ENCODE measurements around the gene SRC.

SRC gene

GRCh38 chr20:37357481-37358365 lies 11.8 kb downstream of the SRC start:
- in situ Hi-C loops (cut with HindIII; ENCODE audit: low sequenced_read_pairs) = no loop called here
- DNase-seq (ENCODE audit: low read depth) = no peak
- no peak overlapping the region for H3K4me3 ChIP-seq (ENCODE audit: low read depth, low read length)
- TF ChIP-seq CTCF (IDR thresholded peaks at IDR 0.05; ENCODE audit: low read depth, low read length, missing control alignments) = no peak

GRCh38 chr20:37358366-37359150 lies 12.6 kb downstream of the SRC start:
- no peak for DNase-seq (ENCODE audit: low read depth)
- H3K4me3 ChIP-seq (ENCODE audit: low read depth, low read length) = no peak overlapping the region
- in situ Hi-C loops (cut with HindIII; ENCODE audit: low sequenced_read_pairs) = no loop called here
- no peak for TF ChIP-seq CTCF (IDR thresholded peaks at IDR 0.05; ENCODE audit: low read depth, low read length, missing control alignments)

DNA sequence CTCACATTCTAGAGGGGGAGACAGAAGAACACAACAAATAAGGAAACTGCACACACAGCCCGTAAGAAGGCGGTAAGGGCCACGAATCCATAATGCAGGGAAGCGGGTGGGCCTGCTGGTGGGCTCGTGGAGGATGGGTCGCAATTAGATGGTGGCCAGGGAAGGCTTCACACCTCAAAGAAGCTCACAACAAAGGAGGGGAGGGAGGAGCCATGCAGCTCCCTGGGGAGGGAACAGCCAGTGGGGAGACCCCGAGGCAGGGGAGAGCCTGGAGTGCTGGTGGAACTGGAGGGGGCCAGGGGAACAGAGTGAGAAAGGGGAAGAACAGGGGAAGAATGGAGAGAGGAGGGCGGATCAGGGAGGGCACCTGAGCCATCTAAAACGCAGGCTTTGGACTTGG lies 13.4 kb downstream of the SRC start:
- in situ Hi-C loops (cut with HindIII; ENCODE audit: low sequenced_read_pairs) = no loop called here
- no peak overlapping the region for H3K4me3 ChIP-seq (ENCODE audit: low read depth, low read length)
- no peak for DNase-seq (ENCODE audit: low read depth)
- no peak for TF ChIP-seq CTCF (IDR thresholded peaks at IDR 0.05; ENCODE audit: low read depth, low read length, missing control alignments)

DNA sequence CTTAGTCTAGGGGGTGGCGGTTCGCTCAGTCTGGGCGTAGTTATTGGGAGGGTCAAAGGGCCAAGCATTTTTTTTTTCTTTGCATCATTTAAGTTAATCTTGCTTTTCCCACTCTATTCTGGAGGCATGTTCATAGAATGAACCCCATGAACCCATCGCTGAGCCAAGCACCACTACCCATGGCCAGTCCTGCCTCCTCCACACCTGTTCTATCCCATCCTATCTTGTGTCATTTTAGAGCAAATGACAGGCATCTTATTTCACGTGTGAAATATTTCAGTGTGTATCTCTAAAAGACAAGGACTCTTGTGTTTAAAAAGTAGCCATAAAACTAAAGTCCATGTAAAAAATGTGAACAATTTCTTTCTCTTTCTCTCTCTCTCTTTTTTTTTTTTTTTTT lies 13.9 kb downstream of the SRC start:
- DNase-seq (ENCODE audit: low read depth) = no peak
- TF ChIP-seq CTCF (IDR thresholded peaks at IDR 0.05; ENCODE audit: low read depth, low read length, missing control alignments) = no peak
- no peak overlapping the region for H3K4me3 ChIP-seq (ENCODE audit: low read depth, low read length)
- in situ Hi-C loops (cut with HindIII; ENCODE audit: low sequenced_read_pairs) = no loop called here

DNA sequence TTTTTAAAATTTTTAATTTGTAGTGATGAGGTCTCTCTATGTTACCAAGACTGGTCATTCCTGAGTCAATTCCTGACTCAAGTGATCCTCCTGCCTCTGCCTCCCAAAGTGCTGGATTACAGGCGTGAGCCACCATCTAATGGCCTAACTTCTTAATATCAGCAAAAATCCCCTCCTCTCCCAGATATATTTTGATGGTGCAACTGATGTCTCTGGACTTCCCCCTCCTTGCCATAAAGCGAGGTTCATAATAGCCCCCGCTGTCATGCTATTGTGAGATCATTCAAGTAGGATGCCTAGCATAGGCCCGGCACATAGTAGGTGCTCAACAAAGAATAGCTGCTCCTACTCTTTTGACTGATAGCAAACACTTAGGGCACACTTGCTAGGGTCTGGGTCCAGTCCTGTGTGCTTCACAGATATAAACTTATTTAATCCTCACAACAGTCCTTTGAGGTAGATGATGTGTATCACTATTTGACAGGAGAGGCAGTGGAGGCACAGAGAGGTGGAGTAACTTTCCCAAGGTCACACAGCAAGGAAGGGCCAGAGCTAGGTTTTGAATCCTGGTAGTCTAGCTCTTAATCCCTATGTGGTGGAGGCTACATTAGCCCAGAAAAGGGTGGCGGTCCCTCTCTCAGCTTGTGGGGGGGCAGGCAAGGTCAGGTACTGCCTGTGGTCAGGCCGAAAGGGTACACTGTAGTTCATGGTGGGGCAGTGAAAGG lies 14.6 kb downstream of the SRC start:
- no peak for TF ChIP-seq CTCF (IDR thresholded peaks at IDR 0.05; ENCODE audit: low read depth, low read length, missing control alignments)
- DNase-seq (ENCODE audit: low read depth) = no peak
- in situ Hi-C loops (cut with HindIII; ENCODE audit: low sequenced_read_pairs) = no loop called here
- no peak overlapping the region for H3K4me3 ChIP-seq (ENCODE audit: low read depth, low read length)

GRCh38 chr20:37361336-37361735 lies 15.4 kb downstream of the SRC start:
- no peak for TF ChIP-seq CTCF (IDR thresholded peaks at IDR 0.05; ENCODE audit: low read depth, low read length, missing control alignments)
- in situ Hi-C loops (cut with HindIII; ENCODE audit: low sequenced_read_pairs) = no loop called here
- DNase-seq (ENCODE audit: low read depth) = no peak
- H3K4me3 ChIP-seq (ENCODE audit: low read depth, low read length) = no peak overlapping the region
